GM21390 (cell line): ENCODE measurements around the gene SDF4.

Experiments used
- ATAC-seq: cut with Tn5 transposase; IDR thresholded peaks from one replicate; pipeline ENCODE4 v1.9.1; 2021; ENCODE audit not compliant: unreplicated experiment

SDF4 gene

DNA sequence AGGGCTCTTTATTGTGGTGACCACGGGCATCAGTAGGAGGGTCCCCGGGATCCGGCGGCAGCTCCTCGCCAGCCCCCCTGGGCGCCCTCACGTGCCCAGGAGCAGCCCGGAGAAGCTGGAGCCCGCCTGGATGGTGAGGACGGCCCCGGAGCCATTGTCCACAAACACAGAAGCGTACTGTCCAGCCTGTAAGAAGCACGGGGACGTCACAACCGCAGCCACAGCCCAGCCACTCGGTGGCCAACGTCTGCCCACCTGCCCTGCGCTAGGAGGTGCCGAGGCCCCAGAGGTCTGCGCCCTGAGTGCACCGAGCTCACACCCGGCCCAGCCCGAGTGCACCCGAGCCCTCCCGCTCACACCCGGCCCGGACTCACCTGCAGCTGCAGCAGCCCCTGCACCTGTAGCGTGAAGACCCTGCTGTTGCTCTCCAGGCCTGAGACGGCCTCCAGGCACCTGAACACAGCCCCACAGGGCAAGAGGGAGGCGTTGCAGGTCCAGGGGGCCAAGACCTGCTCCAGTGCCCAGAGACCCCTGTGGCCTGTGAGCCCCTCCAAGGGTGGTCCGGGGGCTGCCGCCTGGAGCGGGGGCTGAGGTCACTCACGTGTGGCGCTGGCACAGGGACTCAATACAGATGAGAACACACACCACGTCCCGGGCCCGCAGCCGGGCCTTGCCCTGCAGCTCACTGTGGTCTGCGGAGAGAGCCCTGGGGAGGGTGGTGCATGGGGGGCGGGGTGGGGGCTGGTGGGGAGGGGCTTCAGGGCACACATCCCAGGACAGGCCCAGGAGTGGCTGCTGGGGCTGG lies 10.9 kb upstream of the SDF4 start:
- ATAC-seq: no peak

DNA sequence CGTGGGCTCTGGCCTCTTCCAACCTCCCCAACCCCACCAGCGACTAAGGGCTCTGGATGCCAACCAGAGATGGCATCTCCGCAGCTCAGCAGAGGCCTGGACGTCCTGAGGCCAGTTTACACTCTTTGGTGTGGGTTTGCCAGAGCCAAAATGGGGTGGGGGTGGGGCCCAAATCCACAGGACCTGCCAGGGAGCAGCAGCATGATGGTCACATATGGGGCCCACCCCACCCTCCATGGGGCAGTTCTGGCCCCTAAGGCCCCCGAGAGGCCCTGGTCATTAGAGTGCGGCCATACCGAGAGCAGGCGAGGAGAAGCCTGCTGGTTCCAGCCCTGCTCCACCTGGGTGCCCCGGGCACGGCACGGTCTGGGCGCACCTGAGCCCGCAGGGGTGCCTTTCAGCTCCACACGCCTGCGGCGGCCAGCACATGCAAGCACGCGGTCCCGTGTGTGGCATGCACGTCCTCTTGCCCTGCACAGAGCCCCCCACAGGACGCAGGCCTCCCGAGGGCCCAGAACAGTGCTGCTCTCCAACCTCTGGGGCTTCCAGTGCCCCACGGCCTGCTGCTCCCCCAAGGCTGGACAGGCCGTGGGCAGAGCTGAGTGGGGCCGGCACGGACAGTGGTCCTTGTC lies 9.9 kb upstream of the SDF4 start:
- ATAC-seq: no peak

DNA sequence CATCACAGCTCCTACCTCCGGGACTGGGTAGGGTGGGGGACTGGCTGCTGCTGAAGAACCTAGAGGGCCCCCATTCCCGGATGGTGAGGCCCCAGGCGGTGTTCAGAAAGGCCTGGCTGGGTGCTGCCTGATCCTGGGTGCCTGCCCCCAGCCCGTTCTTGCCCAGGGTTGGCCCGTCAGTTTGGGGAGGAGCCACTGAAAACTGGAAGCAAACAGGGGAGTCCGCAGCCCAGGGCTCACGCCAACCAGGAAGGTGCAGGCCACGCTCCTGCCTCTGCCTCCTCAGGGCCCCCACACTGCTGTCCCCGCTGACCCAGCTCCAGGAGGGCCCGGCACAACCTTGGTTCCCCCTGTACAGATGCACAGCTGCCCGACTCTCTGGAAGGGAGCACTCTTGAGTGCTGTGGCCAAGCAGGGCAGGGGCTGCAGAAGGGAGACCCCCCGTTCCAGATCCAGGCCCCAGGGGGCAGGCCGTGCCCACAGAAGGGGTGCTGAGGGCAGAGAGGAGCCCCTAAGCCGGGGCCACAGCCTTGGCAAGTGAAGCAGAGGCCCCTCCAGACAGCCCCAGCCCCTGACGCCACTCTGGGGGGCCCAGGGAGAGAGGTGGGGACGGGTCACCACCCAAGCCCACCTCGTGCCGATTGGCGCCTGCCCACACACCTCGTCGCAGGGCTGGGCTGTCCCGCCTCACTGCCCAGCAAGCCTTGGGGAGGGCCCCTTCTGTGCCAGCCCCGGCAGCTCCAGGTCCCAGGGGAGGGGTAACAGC lies 9.2 kb upstream of the SDF4 start:
- no peak for ATAC-seq

DNA sequence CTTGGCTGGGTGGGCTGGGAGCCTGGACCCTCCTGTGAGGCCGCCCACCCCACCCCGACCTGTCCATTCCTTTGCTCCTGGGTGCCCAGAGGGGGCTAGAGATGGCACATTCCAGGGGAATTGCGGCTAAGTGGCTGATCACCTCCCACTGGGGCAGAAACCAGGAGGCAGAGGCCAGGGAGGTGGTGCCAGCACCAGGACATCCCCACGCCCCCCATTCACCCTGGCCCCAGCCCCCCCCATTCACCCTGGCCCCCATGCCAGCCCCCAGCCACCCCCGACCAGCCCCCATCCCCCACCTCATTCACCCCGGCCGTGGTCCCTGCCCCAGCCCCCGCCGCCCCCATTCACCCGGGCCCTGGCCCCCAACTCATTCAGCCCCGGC lies 8.5 kb upstream of the SDF4 start:
- ATAC-seq: no peak

DNA sequence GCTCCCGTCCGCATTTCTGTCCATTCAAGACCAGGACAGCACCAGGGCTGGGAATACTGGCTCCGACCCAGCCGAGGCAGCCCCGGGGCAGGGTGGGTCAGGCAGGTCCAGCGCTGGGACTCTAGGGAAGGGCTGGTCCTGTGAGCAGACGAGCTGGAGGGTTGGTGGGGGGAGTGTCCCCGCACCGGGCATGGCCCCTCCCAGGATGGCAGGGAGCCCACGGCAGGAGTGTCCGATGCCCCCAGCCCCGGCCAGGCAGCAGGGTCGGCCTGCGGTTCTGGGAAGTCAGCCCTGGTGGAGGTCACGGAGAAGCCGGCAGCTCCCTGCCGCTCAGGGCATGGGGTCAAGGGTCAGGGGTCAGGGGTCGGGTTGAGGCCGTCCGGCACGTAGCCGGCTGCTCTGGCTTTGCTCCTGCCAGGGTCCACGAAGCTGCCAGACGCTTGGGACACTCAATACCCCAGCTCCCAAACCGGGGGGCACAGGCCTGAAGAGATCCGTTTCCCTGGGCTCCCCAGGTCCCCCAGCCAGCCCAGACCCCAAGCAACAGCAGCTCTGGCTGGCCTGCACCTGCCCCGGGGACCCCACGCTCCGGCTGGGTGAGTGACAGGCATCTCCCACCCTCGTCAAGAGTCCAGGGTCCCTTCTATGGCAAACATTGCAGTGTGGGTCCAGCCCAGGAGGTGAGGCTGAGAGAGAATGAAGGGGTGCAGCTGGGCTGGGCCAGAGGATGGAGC lies 8.0 kb upstream of the SDF4 start:
- no peak for ATAC-seq

DNA sequence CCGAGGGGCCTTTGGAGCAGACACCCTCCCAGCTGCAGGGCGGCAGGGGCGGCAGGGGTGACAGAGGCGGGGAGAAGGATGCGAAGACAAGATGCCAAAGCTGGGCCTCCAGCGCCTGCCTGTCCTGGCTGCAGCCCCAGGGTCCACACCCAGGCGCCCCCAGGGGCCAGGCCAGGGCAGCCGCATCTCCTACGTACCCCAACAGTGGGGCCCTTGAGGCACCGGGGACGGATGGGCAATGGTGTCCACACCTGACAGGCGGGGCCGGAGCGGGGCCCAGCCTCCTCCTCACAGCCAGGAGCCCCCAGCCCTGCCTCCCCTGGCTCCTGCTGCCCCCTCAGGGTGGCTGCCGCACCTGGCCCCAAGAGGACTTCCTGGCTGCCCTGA lies 7.4 kb upstream of the SDF4 start:
- no peak for ATAC-seq

DNA sequence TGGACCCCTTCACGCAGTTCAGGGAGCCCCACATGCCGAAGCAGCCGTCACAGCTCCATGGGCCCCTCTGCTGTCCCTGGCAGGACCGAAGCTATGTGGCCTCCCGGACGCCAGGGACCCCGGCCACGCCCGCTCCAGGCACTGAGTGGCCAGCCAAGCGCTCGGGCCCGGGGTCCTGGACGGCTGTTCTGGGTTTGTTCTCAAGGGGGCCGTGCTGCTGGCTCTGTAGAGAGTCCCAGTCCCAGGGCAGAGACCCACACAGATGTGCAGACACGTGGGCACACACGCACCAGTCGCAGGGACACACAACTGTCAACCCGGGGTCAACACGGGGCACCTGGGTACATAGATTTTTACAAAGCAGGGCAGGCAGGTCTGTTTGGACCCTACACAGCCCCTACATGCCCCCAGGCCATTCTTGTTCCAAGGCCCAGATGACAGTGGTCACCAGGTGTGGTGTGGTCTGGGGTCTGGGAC lies 6.9 kb upstream of the SDF4 start:
- ATAC-seq: no peak

DNA sequence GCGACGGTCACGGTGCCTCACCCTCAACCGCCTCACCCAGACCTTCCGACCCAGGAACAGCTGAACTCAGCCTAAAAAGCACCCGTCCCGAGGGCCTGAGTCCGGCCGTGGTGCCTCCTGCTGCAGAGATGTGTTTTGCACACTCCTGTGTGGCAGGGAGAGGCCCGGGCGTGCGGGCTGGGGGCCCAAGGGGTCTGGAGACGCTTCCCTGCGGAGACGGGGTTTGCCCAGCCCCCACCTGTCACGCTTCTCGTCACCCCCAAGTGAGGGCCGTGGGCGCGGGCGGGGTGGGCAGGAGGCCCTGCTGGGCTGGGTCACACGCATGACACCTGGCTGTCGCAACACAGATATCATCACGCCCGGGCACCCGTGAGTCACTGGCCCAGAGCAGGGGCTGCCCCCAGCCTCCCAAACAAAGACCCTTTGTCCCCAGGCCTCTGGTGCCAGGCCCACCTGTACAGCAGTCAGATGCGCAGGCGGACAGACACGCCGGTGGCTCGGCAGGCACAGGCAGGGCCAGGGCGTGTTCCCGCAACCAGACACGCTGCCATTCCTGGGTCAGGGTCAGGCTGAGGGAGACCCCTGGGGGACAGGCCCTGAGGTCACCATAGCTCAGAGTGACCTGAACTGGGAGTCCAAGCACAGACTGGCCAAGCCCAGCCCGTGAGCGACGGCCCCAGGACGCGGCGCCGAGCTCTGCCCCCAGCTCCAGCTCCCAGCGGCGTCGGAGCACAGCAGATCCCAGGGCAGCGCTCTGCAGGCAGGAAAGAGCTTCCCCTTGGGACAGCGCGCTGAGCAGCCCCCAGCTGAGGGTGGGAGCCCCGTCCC lies 6.3 kb upstream of the SDF4 start:
- ATAC-seq: no peak

DNA sequence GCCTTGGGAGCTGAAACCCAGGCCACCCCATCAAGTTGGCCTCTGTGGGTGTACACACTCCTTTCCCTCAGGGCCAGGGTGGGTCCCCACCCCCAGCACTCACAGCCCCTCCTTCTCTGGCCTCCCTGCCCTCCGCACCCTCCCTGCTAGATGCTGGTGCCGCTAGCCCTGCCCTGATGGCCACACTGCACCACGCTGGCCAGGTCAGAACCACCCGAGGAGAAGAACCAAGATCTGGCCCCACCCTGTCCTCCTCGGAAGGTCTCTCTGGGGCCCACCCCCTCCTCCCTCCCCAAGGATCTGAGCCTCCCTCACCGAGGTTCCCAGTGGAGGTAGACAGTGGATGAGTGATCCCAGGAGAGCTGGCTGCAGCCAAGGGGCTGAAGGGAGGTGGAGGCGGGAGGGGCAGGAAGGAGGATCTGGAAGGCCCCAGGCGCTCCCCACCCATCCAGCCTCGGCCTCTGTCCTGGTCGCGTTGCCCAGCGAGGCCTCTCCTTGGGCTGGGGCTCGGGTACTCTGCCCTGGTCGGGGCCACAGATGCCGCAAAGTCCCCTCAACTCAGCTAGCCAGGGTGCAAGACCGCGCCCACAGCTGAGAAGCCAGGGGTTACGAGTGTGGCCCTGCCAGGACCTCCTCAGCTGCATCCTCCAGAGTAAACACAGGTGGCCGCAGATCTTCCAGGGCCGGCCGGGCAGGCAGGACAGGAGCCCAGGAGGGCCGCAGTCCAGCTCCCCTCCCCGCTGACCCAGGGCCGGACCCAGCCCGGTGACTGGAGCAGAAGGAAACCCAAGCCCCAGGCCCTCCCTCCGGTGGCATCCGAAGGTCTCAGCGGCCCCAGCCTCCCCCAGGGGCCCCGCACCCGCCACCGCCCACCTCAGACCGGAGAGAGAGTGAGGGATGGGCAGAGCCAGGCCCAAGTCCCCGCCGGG lies 5.4 kb upstream of the SDF4 start:
- ATAC-seq: no peak

DNA sequence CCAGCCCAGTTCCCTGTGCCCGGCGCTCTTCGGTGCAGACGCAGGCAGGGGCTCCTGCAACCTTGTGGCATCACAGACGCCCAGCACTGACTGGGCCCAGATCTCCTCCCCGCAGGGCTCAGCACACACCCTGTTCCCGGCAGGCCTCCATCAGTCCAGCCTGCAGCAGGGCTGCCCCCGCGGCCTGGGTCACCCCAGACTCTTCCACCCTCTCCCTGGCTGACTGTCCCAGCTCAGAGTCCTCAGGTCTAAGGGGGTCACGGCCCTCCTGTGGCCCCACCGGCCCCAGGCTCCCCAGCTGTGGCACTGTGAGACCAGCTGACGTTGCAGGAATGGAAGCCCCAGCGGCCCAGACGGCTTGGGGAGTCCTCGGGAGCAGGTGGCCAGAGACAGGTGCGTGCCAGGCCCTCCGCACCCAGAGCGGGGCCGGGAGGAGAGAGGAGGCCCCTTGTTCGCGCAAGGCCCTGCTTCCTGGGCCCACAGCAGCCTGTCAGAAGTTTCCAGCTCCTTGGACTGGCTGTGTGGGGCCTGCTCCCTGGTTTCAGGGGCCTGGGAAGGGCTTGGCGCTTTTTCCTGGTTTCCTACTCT lies 4.5 kb upstream of the SDF4 start:
- no peak for ATAC-seq

DNA sequence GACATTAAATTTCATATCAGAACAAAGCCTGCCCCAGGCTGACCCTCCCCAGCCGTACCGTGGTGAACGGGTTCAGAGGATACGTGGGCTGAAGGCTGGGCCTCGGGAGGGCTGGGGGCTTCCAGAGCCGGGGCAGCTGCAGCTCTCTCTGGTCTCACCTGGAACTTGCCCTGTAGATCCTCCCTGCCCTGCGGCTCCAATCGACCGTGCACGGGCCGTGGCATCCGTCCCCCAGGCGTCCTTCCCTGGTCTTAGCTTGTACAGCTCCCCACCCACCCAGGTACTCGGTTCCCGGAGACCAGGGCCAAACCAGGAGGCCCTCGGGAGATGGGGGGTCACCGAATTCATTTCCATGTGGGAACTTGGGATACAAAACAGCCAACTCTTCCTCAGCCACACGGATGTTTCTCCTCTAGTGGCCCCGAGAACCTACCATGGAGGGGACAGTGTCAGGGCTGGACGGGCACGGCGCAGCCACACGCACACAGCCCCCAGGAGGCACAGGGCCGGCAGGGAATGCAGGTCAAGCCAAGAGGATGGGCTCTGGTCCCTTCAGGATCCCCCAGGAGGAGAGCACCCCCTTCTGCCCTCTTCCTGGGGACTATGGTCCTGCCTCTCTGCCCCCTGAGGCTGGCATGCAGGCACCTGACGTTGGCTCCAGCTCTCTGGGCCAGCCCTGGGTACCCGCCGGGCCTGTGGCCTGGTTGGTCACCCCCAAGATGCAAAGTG lies 3.4 kb upstream of the SDF4 start:
- no peak for ATAC-seq

DNA sequence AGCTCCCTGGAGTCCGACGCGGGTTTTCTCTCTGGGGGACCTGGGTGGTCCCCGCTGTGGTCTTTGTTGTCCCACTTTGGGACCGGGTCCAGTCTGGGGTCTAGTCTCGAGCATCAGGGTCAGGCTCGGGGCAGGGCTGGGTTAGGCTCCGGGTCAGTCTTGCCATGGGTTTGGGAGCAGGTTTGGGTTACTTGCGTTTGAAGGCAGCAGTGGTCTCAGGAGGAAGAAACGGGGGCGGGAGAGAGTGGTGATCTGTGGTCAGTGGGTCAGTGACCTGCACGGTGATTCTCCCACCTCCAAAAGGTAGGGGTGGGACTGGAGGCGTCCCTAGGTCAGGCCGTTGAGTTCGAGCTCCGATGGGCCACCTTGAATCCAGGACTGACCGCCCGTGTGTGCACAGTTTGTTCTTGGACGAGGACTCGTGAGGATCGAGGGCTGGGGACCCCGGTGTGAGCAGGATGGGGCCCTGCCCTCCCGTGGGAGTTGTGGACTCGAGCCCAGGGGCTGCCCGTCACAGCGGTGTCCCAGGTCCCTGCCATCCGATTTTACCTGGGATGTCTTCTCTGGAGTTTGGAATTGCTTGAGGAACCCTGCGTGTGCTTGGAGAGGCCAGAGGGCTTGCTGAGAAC lies 2.5 kb upstream of the SDF4 start:
- no peak for ATAC-seq

DNA sequence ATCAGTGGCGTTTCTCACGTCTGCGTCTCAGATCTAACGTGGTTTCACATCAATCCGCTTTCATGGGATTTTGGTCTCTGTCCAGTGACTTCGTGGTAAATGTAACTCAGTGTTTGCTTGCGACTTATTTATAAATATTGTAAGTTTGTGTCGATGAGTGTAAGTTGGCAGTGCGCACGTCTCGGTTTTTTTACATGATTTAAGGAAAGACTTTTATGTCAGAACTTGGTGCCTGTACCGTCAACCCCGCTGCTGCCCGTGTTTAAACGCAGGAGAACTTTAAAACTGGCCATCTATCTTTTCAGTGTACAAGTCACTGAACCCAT lies 1.7 kb upstream of the SDF4 start:
- no peak for ATAC-seq

DNA sequence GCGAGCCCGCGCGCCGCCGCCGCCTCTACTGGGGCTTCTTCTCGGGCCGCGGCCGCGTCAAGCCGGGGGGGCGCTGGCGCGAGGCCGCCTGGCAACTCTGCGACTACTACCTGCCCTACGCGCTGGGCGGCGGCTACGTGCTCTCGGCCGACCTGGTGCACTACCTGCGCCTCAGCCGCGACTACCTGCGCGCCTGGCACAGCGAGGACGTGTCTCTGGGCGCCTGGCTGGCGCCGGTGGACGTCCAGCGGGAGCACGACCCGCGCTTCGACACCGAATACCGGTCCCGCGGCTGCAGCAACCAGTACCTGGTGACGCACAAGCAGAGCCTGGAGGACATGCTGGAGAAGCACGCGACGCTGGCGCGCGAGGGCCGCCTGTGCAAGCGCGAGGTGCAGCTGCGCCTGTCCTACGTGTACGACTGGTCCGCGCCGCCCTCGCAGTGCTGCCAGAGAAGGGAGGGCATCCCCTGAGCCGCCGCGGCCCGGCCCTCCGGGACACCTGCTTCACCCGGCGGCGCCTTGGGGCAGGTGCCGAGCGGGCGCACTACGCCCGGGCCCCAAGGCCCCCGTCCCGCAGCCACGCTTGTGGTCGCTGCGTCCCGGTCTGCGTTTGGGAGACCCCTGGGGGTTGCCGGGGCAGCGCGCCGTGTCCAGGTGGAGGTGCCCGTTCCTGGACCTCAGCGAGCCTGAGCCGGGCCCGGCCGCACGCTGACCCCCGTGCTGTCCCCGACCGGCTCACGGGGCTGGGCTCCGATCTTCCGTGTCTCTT lies 1.2 kb upstream of the SDF4 start:
- no peak for ATAC-seq

DNA sequence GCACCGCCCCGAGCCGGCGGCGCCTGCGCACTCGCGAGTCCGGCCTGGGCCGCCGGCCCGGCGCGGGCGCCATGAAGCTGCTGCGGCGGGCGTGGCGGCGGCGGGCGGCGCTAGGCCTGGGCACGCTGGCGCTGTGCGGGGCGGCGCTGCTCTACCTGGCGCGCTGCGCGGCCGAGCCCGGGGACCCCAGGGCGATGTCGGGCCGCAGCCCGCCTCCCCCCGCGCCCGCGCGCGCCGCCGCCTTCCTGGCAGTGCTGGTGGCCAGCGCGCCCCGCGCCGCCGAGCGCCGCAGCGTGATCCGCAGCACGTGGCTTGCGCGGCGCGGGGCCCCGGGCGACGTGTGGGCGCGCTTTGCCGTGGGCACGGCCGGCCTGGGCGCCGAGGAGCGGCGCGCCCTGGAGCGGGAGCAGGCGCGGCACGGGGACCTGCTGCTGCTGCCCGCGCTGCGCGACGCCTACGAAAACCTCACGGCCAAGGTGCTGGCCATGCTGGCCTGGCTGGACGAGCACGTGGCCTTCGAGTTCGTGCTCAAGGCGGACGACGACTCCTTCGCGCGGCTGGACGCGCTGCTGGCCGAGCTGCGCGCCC lies 501 bp upstream of the SDF4 start, which contains the start of gene B3GALT6:
B3GALT6 (plus strand) TSS at position 30 of the 588 bp plus-strand sequence; CDS start at position 72, 42 bp downstream.
- ATAC-seq: peak; percentile 1

DNA sequence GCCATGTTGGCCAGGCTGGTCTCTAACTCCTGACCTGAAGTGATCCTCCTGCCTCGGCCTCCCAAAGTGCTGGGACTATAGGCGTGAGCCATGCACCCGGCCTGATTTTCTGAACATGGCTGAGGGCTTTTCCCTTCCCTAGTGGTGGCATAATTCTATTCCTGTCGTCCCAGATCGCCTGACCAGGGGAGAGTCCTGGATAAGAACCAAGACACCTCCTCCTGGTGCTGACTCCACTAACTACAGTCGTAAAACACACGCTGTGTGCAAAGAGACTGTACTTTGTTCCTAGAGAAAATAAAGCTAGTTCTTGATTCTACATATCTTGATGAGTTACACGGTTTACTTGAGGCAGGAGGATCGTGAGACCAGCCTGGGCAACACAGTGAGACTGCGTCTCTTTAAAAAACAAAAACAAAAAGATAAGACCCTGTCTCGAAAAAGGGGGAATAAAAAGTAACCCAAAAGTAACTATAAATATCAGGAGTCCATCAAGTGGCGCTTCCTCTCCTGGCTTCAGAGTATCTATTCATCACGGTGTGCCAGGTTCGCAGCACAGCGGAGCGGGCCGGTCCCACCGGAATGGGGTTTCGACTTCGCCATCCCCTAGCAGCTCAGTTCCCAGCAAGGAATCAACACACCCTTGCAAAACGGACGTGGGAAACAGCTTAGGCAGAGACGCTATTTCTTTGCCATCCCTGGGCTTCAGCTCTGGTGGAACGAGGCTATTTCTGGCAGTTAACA lies 973 bp downstream of the SDF4 start:
- ATAC-seq: no peak
